Upper lobe of left lung (tissue), 6 donors: ENCODE results near the gene ZNF778. TPM values are rescaled to one million over a fixed set of nuclear protein-coding genes. Genes with fewer than 3 reads are reported as not detected.
"Not testable (repeated sequence)": the region's sequence is repeated elsewhere in the genome, so short reads cannot be mapped to it uniquely, and the experiment has no call there.

ENCODE experiments used
- ATAC-seq, 2 donors: fragments of 200-7000 bp; cut with Tn5 transposase; one replicate each; pipeline ENCODE4 v1.9.1; 2022; ENCODE audit warnings: mild to moderate bottlenecking in 2 of 2, moderate library complexity in 2 of 2; ENCODE audit not compliant: low FRiP score in 2 of 2
- DNase-seq, 2 donors: peaks; one replicate each; pipeline ENCODE4 v3.0.0-alpha.2; 2019 to 2020
- H3K27ac ChIP-seq, 4 donors: fragments of 200-600 bp; sonication (generic); one replicate each; pipeline ENCODE4 v1.5.1; 2016 to 2019
- H3K27me3 ChIP-seq, 4 donors: fragments of 200-600 bp; sonication (generic); one replicate each; pipeline ENCODE4 v1.5.1; 2017 to 2019
- H3K36me3 ChIP-seq, 4 donors: fragments of 200-600 bp; sonication (generic); one replicate each; pipeline ENCODE4 v1.5.1; 2016 to 2019
- H3K4me1 ChIP-seq, 4 donors: fragments of 200-600 bp; sonication (generic); one replicate each; pipeline ENCODE4 v1.5.1; 2018 to 2019
- H3K4me3 ChIP-seq, 4 donors: fragments of 200-600 bp; sonication (generic); one replicate each; pipeline ENCODE4 v1.5.1; 2017 to 2019; ENCODE audit warnings: mild to moderate bottlenecking in 2 of 4, moderate library complexity in 1 of 4
- H3K9me3 ChIP-seq, 4 donors: fragments of 200-600 bp; sonication (generic); one replicate each; pipeline ENCODE4 v1.5.1; 2018 to 2019
- EP300 ChIP-seq, 4 donors: sonication (generic); formaldehyde crosslinking; IDR thresholded peaks; one replicate each; pipeline ENCODE4 v1.5.1; 2017; ENCODE audit warnings: antibody characterized with exemption in 4 of 4, control low read depth in 2 of 4
- POLR2A ChIP-seq, 4 donors: fragments of 450-650 bp; IDR thresholded peaks; one replicate each; pipeline ENCODE4 v1.5.1; 2016 to 2017; ENCODE audit warnings: antibody characterized with exemption in 4 of 4, mild to moderate bottlenecking in 2 of 4
- POLR2AphosphoS5 ChIP-seq, 2 donors: sonication (generic); formaldehyde crosslinking; IDR thresholded peaks; one replicate each; pipeline ENCODE4 v1.5.1; 2017; ENCODE audit warnings: antibody characterized with exemption in 2 of 2
- WGBS, 2 donors: methylation state at CpG; one replicate each; pipeline ENCODE4 v1.1.5; 2017 to 2018; 5-methylcytosine and 5-hydroxymethylcytosine counted together
- total RNA-seq, 6 donors: library from RNA; depleted of rRNA in 4 of 6; stranded (reverse); fragments of >200 nt in 4 of 6; gene quantifications; one replicate each; pipeline versions ENCODE4 v1.1.0 to v1.2.1, GENCODE V29; 2016 to 2021
- TF ChIP-seq, protein P1 (sequence below), 6 experiments: fragments of 450-650 bp in 4 of 6; fragments of 200-600 bp in 2 of 6; sonication (generic) in 2 of 6; IDR thresholded peaks; one replicate each; pipeline ENCODE4 v1.5.1; 2016 to 2019; ENCODE audit warnings: antibody characterized with exemption in 6 of 6
- donor health status: DM: no; HTN: no; CAD: no; lungs with moderate emphysema.
- donor health status: DM: no; HTN: yes; CAD: no; lungs with severe emphysema.

Gene ZNF778
- total RNA-seq, 6 donors from 2014 or later: 12.3 to 50.1 (median 17.7) TPM

DNA sequence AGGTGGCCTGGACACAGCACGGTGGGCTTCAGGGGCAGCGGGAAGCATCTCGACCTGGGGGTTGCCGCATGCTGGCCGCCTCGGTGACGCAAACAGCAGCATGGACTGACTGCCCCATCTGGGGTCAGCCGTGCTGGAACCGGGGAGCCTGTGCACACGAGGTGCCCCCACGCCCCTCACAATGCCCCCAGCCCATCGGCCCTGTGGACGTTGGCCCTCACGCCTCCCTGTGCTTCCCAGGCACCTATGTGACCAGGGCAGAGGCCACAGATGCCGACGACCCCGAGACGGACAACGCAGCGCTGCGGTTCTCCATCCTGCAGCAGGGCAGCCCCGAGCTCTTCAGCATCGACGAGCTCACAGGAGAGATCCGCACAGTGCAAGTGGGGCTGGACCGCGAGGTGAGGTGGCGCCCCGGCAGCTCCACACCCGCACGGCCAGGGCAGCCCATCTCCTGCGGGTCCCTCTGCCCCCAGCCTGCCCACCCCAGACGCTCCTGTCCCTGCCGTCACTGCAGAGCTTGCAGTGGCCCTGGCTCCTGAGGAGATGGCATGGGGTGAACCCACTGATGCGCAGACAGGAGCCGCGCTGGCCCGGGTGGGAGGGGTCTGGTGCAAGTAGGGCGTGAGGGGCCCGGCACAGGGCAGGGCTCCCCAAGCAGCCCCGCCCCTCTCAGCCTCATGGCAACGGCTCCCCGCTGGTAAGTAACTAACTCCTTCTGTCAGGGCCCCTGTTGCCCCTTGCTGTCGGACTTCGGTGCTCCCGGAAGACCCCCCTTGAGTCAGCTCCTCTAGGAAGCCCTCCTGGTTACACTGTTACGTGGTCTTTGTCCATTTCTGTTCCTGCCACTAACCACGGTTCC lies 32.3 kb upstream of the ZNF778 start:
- H3K27me3 ChIP-seq: no peaks in the 10 kb centered on the region
- H3K4me3 ChIP-seq: no peak overlapping the region
- ATAC-seq (peak in 1 of 2 donors; percentile 8), DNase-seq (peak in 1 of 2 donors; percentile 82)
- TF ChIP-seq, protein P1, sequence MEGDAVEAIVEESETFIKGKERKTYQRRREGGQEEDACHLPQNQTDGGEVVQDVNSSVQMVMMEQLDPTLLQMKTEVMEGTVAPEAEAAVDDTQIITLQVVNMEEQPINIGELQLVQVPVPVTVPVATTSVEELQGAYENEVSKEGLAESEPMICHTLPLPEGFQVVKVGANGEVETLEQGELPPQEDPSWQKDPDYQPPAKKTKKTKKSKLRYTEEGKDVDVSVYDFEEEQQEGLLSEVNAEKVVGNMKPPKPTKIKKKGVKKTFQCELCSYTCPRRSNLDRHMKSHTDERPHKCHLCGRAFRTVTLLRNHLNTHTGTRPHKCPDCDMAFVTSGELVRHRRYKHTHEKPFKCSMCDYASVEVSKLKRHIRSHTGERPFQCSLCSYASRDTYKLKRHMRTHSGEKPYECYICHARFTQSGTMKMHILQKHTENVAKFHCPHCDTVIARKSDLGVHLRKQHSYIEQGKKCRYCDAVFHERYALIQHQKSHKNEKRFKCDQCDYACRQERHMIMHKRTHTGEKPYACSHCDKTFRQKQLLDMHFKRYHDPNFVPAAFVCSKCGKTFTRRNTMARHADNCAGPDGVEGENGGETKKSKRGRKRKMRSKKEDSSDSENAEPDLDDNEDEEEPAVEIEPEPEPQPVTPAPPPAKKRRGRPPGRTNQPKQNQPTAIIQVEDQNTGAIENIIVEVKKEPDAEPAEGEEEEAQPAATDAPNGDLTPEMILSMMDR (IDR thresholded peaks at IDR 0.05): no peak
- TF ChIP-seq POLR2A (IDR thresholded peaks at IDR 0.05) (no peak), EP300 (IDR thresholded peaks at IDR 0.05) (no peak), POLR2AphosphoS5 (IDR thresholded peaks at IDR 0.05) (no peak)
- WGBS, 2 donors: 80 to 93% methylated on average over 11 to 34 of the region's 48 CpGs
- H3K36me3 ChIP-seq: no peaks in the 10 kb centered on the region
- no peaks in the 10 kb centered on the region for H3K9me3 ChIP-seq
- H3K4me1 ChIP-seq: no peaks in the 10 kb centered on the region
- no peak overlapping the region for H3K27ac ChIP-seq

DNA sequence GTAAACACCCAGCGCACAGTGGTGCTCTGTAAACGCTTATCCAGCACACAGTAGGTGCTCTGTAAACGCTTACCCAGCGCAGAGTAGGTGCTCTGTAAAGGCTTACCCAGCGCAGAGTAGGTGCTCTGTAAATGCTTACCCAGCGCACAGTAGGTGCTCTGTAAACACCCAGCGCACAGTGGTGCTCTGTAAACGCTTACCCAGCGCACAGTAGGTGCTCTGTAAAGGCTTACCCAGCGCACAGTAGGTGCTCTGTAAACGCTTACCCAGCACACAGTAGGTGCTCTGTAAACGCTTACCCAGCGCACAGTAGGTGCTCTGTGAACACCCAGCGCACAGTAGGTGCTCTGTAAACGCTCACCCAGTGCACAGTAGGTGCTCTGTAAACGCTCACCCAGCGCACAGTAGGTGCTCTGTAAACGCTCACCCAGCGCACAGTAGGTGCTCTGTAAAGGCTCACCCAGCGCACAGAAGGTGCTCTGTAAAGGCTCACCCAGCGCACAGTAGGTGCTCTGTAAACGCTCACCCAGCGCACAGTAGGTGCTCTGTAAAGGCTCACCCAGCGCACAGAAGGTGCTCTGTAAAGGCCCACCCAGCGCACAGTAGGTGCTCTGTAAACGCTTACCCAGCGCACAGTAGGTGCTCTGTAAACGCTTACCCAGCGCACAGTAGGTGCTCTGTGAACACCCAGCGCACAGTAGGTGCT lies 31.5 kb upstream of the ZNF778 start:
- not testable (repeated sequence) for H3K27me3 ChIP-seq, H3K36me3 ChIP-seq

DNA sequence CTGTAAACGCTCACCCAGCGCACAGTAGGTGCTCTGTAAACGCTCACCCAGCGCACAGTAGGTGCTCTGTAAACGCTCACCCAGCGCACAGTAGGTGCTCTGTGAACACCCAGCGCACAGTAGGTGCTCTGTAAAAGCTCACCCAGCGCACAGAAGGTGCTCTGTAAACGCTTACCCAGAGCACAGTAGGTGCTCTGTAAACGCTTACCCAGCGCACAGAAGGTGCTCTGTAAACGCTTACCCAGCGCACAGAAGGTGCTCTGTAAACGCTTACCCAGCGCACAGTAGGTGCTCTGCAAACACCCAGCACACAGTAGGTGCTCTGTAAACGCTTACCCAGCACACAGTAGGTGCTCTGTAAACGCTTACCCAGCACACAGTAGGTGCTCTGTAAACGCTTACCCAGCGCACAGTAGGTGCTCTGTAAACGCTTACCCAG lies 30.9 kb upstream of the ZNF778 start:
- not testable (repeated sequence) for H3K27ac ChIP-seq, H3K9me3 ChIP-seq, ATAC-seq, H3K4me1 ChIP-seq, H3K36me3 ChIP-seq, H3K27me3 ChIP-seq, H3K4me3 ChIP-seq, DNase-seq
- 89 to 91% methylated on average over 8 to 20 of the region's 20 CpGs for WGBS, 2 donors

More for the DNA sequence above, 31.5 kb upstream of the ZNF778 start:
- 87 to 100% methylated on average over 2 to 26 of the region's 30 CpGs for WGBS, 2 donors
- H3K27ac ChIP-seq, ATAC-seq, H3K9me3 ChIP-seq, H3K4me1 ChIP-seq, H3K4me3 ChIP-seq, DNase-seq: not testable (repeated sequence)

GRCh38 chr16:89187032-89187769 lies 30.3 kb upstream of the ZNF778 start:
- Histone ChIP-seq H3K4me3 (no peak overlapping the region), H3K27me3 (no peaks in the 10 kb centered on the region)
- WGBS, 2 donors: 57 to 61% methylated on average over 11 to 19 of the region's 19 CpGs

DNA sequence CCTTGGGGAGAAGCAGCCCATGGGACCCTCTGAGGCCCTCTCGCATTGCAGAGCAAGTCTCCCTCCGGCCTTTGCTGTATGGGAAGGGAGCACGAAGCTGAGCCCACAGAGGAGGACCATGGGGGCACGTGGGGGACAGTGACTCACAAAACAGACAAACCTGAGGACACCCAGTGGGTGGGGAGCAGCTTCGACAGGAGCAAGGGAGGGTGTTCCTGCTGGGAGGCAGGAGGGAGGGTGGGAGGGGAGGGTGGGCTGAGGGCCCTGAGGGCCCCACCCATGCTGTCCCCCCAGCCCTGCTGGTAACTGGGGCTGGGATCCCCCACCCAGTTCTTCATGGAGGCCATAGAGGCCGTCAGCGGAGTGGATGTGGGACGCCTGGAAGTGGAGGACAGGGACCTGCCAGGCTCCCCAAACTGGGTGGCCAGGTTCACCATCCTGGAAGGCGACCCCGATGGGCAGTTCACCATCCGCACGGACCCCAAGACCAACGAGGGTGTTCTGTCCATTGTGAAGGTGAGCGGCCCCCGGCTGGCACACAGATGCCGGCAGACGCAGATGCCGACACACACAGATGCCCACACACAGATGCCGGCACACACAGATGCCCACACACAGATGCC lies 29.6 kb upstream of the ZNF778 start:
- H3K9me3 ChIP-seq: no peaks in the 10 kb centered on the region
- H3K4me3 ChIP-seq: no peak overlapping the region
- WGBS, 2 donors: 72 to 74% methylated on average over 17 to 19 of the region's 19 CpGs
- H3K4me1 ChIP-seq: peaks cover 6 to 12% (median 11%) of the 10 kb centered on the region in 4 donors
- H3K27me3 ChIP-seq: no peaks in the 10 kb centered on the region
- DNase-seq (peak in 1 of 2 donors; percentile 70), ATAC-seq (no peak)
- H3K36me3 ChIP-seq: no peaks in the 10 kb centered on the region
- TF ChIP-seq POLR2A (IDR thresholded peaks at IDR 0.05): no peak
- no peak overlapping the region for H3K27ac ChIP-seq

More at GRCh38 chr16:89187032-89187769, 30.3 kb upstream of the ZNF778 start:
- H3K27ac ChIP-seq: no peak overlapping the region
- H3K36me3 ChIP-seq: no peaks in the 10 kb centered on the region
- peaks cover 6 to 11% (median 10%) of the 10 kb centered on the region in 4 donors for H3K4me1 ChIP-seq
- TF ChIP-seq, protein P1 (IDR thresholded peaks at IDR 0.05): no peak
- TF ChIP-seq POLR2A (IDR thresholded peaks at IDR 0.05): no peak
- TF ChIP-seq EP300 (IDR thresholded peaks at IDR 0.05): no peak
- no peak for TF ChIP-seq POLR2AphosphoS5 (IDR thresholded peaks at IDR 0.05)
- H3K9me3 ChIP-seq: no peaks in the 10 kb centered on the region
- DNase-seq (peak in 1 of 2 donors; percentile 72), ATAC-seq (peak; percentile 11 to 20)

DNA sequence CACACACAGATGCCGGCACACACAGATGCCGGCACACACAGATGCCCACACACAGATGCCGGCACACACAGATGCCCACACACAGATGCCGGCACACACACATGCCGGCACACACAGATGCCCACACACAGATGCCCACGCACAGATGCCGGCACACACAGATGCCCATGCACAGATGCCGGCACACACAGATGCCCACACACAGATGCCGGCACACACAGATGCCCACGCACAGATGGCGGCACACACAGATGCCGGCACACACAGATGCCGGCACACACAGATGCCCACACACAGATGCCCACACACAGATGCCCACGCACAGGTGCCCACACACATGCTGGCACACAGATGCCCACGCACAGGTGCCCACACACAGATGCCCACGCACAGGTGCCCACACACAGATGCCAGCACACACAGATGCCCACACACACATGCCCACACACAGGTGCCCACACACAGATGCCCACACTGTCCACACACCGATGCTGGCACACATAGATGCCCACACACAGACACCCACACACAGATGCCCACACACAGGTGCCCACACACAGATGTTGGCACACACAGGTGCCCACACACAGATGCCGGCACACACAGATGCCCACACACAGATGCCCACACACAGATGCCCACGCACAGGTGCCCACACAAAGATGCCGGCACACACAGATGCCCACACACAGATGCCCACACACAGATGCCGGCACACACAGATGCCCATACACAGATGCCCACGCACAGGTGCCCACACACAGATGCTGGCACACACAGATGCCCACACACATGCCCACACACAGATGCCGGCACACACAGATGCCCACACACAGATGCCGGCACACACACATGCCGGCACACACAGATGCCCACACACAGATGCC lies 28.8 kb upstream of the ZNF778 start:
- peak in 1 of 2 donors; percentile 68 for DNase-seq
- peaks cover 6 to 20% (median 17%) of the 10 kb centered on the region in 4 donors for H3K4me1 ChIP-seq
- ATAC-seq, H3K36me3 ChIP-seq, H3K4me3 ChIP-seq, H3K9me3 ChIP-seq, H3K27me3 ChIP-seq, H3K27ac ChIP-seq: not testable (repeated sequence)
- 82 to 89% methylated on average over 14 to 15 of the region's 25 CpGs for WGBS, 2 donors
